ENCODE data around the gene PROSER2. TPM values are rescaled to one million over a fixed set of nuclear protein-coding genes. Genes with fewer than 3 reads are reported as not detected.
A peak's percentile ranks its signal among the peaks of the same experiment; 100 is the strongest.

The PROSER2 gene
- total and polyA plus RNA-seq, 9 of the 15 experiments (the other 6 are each of a cell fraction or from before 2014, with no cell fraction given): 0.62 to 14.8 (median 2.9) TPM

- CTCF ChIA-PET (ENCODE audit: low intra/inter-chr PET ratio): no interaction called here
- DNase-seq (ENCODE audit: extremely low read depth in 1 of 4, low spot score in 3 of 4): no peak
- no peak overlapping the region for H2AFZ ChIP-seq (ENCODE audit: low read depth, low read length)
- no peak overlapping the region for H3K4me2 ChIP-seq (ENCODE audit: insufficient read depth, low read length)
- no peaks in the 10 kb centered on the region for H3K9me1 ChIP-seq (ENCODE audit: control insufficient read depth, insufficient read depth, low read length)
- FAIRE-seq: no peak
- POLR2A ChIA-PET: interaction anchor here (0.7 to 1.3 kb wide), 4 partner anchors 9 to 29 kb away, joined by 3 to 4 read pairs (median 4); no protein-coding TSS in a partner anchor
- H3K9me3 ChIP-seq (replicated peaks; ENCODE audit: control insufficient read depth, insufficient read depth, low read depth, low read length): no peaks in the 10 kb centered on the region
- no TSS peak for BruUV-seq (replicated peaks)
- H3K9ac ChIP-seq (ENCODE audit: insufficient read depth in 1 of 2, low read depth in 2 of 2, low read length in 2 of 2): no peak overlapping the region
- no peak overlapping the region for H3K4me3 ChIP-seq
- in situ Hi-C loops (cut with MboI) (no loop called here), intact Hi-C loops (cut with micrococcal nuclease) (no loop called here)
- no peak for TF ChIP-seq TBP (optimal IDR thresholded peaks at IDR 0.05; ENCODE audit: low read depth, low read length)
- TF ChIP-seq POLR2G (IDR thresholded peaks at IDR 0.05; ENCODE audit: low read depth, low read length): peak; percentile 42
- ATAC-seq: no peak
- 79% methylated on average over 8 of the region's 8 CpGs for WGBS (ENCODE audit: insufficient coverage, low coverage, missing lambda C conversion rate)
- no peaks in the 10 kb centered on the region for H3K27me3 ChIP-seq (ENCODE audit: control insufficient read depth in 2 of 2, insufficient read depth in 2 of 2, low read length in 2 of 2)
- peaks cover 22% of the 10 kb centered on the region; the same call in 2 of the 3 replicates for H3K36me3 ChIP-seq (ENCODE audit: control insufficient read depth, insufficient read depth, low read length)
- no peak overlapping the region for H3K27ac ChIP-seq (ENCODE audit: extremely low read depth, low read depth, low read length)
- peaks cover 0 to 4% of the 10 kb centered on the region in 2 experiments; a peak in 1 of 5 replicates for H3K4me1 ChIP-seq (replicated peaks in 1 of 2; ENCODE audit: control insufficient read depth in 2 of 2, insufficient read depth in 2 of 2, low read length in 2 of 2)
- no peaks in the 10 kb centered on the region; the same call in 1 of the 2 replicates for H4K20me1 ChIP-seq (replicated peaks; ENCODE audit: control insufficient read depth, insufficient read depth, low read length)
- H3K79me2 ChIP-seq (ENCODE audit: control insufficient read depth, insufficient read depth, low read length): peaks cover 3% of the 10 kb centered on the region; the same call in 2 of the 3 replicates
These were observed 23.4 kb downstream of the PROSER2 start for GRCh38 chr10:11846542-11846941.

GRCh38 chr10:11849277-11849676, 26.1 kb downstream of the PROSER2 start:
- Histone ChIP-seq H2AFZ (ENCODE audit: low read depth, low read length) (no peak overlapping the region), H3K27me3 (ENCODE audit: control insufficient read depth in 2 of 2, insufficient read depth in 2 of 2, low read length in 2 of 2) (no peaks in the 10 kb centered on the region), H4K20me1 (replicated peaks; ENCODE audit: control insufficient read depth, insufficient read depth, low read length) (no peaks in the 10 kb centered on the region; the same call in 1 of the 2 replicates), H3K9me3 (replicated peaks; ENCODE audit: control insufficient read depth, insufficient read depth, low read depth, low read length) (no peaks in the 10 kb centered on the region), H3K9me1 (ENCODE audit: control insufficient read depth, insufficient read depth, low read length) (no peaks in the 10 kb centered on the region), H3K4me2 (ENCODE audit: insufficient read depth, low read length) (no peak overlapping the region), H3K4me3 (no peak overlapping the region), H3K9ac (ENCODE audit: insufficient read depth in 1 of 2, low read depth in 2 of 2, low read length in 2 of 2) (no peak overlapping the region), H3K4me1 (replicated peaks in 1 of 2; ENCODE audit: control insufficient read depth in 2 of 2, insufficient read depth in 2 of 2, low read length in 2 of 2) (peaks cover 0 to 4% of the 10 kb centered on the region in 2 experiments; a peak in 1 of 5 replicates), H3K36me3 (ENCODE audit: control insufficient read depth, insufficient read depth, low read length) (peaks cover 46% of the 10 kb centered on the region), H3K79me2 (ENCODE audit: control insufficient read depth, insufficient read depth, low read length) (no peaks in the 10 kb centered on the region; the same call in 1 of the 3 replicates), H3K27ac (ENCODE audit: extremely low read depth, low read depth, low read length) (no peak overlapping the region)
- in situ Hi-C loops (cut with MboI): no loop called here
- FAIRE-seq (no peak), ATAC-seq (no peak; the same call in 2 of the 3 replicates), DNase-seq (ENCODE audit: extremely low read depth in 1 of 4, low spot score in 3 of 4) (no peak)
- no TSS peak for BruUV-seq (replicated peaks)
- POLR2A ChIA-PET: interaction anchor here (0.6 to 0.9 kb wide), 2 partner anchors 12 to 19 kb away, joined by 3 to 4 read pairs; no protein-coding TSS in a partner anchor
- WGBS (ENCODE audit: insufficient coverage, low coverage, missing lambda C conversion rate): 67% methylated on average over 1 of the region's 1 CpG
- TF ChIP-seq MLLT1 (IDR thresholded peaks at IDR 0.05) (no peak), PRPF4 (IDR thresholded peaks at IDR 0.05; ENCODE audit: insufficient read depth, low read depth, low read length, poor library complexity, severe bottlenecking) (no peak), ZNF398 (CRISPR knock-in tag; IDR thresholded peaks at IDR 0.05) (no peak), TRIM25 (IDR thresholded peaks at IDR 0.05; ENCODE audit: borderline replicate concordance) (no peak), ZNF79 (CRISPR knock-in tag; IDR thresholded peaks at IDR 0.05; ENCODE audit: low read depth) (no peak), GTF2A2 (tag; IDR thresholded peaks at IDR 0.05) (no peak)
- CTCF ChIA-PET (ENCODE audit: low intra/inter-chr PET ratio): no interaction called here
- intact Hi-C loops (cut with micrococcal nuclease): no loop called here
